DMS 273 (cell line): ENCODE data around the gene HPCAL1.
"Not testable (repeated sequence)": the region's sequence is repeated elsewhere in the genome, so short reads cannot be mapped to it uniquely, and the experiment has no call there.

ENCODE experiments used
- DNase-seq: peaks from one replicate; lab custom pipeline; 2025; ENCODE audit not compliant: unreplicated experiment; lab: John Stamatoyannopoulos, UW

HPCAL1 gene

DNA sequence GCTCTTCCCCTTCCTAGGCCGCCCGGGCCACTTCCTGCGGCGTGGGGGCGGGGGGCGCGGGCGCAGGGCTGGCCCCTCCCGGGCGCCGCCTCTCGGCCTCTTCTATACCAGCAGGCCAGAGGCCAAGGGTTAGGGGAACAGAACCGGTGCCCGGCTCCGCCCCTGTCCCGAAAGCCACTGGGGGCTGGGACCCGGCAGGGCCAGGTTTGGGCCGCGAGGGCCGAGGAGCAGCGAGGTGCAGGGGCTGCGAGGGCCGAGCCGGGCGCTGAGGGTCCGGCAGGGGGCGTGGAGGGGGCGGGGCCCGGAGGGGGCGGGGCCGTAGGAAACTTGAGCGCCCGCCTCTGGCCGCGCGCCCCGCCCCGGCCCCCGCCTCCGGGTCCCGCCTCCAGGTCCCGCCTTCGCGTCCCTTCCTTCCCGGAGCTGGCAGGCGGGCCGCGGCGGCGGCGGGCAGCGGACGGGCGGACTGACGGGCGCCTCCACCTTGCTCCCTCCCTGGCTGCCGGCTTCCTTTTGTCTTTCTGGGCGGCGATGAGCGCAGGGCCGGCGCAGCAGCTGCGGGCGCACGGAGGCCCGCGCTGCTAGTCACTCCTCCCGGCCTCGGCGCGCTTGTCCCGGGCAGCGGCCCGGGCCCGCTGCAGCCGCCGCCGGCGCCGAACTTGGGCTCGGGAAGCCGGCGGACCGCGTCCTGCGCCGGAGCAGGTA is at the start of gene HPCAL1:
HPCAL1 (plus strand) TSS at position 426 of the 702 bp plus-strand sequence. CDS start 116,854 bp downstream, outside the sequence.
- peak; percentile 97 for DNase-seq

GRCh38 chr2:10253596-10254372 is 48.9 kb upstream of the HPCAL1 start:
- no peak for DNase-seq

DNA sequence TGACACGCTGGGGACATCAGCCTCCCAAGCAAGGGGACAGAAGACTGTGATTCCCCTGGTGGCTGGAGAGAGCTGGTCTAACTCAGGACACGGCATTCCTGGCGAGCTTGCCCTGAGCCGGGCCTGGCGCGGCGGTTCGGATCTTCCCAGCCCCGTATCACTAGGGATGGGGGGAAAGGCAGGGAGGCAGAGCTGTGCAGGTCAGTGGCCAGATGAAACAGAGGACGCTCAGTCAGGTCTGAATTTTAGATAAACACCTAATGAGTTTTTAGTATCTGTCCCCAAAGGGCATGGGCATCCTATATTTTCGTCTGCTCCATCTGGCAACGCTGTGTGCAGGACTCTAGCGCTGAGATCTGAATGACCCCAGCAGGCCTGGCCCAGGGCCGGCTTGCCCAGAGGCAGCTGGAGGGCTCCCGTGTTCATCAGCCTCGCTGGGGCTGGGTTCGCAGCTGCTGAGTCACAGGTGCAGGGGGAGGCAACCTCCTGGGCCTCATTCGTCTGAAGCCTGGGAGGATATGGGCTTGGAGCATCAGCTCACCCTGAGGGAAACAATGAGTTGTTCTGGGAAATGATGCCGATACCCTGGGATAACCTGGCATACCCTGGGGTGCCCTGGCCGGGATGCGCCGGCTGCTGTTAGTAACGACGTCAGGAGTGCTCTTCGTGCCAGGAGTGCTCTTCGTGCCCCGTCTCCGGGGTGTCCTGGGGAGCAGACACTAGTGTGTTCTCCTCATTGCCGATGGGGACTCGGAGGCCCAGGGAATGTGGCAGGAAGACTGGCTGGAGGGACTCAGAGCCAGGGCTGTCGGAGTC is 48.1 kb upstream of the HPCAL1 start:
- DNase-seq, result no peak

DNA sequence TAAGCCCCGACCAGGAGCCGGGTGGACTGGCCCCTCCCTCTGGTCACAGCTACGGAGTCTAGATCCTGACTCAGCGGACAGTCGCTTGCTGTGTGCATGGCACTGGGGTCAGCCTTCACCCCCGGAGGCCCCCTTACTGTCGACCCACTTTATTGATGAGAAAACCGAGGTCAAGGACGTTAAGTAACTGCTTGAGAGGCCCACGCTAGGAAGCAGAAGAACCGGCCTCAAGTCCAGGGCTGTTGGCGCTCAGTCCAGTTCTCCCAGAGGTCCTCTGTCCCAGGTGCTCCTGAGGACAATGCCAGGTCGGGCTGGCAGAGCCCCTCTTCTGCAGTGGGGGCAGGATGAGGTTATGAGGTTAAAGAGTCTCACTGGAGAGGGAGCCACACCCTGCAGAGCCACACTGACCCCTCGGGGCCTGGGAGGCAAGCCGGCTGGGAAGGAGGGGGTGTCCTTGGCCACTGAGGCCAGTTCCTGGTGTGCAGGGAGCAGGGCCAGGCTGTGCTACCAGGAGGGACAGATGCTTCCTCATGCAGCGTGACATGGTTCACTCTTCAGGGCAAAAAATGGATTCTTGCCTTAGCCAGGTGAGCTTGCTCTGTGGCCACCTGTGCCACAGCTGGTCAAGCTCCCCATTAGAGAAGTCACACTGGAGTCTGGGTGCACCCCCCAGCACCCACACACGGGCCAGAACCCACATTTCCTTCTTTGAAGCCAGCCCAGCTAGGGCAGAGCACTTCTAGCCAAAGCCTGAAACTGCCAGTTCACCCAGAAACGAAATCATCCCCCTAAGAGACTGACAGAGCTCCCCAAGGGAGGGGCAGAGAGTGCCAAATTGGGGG is 47.3 kb upstream of the HPCAL1 start:
- no peak for DNase-seq

DNA sequence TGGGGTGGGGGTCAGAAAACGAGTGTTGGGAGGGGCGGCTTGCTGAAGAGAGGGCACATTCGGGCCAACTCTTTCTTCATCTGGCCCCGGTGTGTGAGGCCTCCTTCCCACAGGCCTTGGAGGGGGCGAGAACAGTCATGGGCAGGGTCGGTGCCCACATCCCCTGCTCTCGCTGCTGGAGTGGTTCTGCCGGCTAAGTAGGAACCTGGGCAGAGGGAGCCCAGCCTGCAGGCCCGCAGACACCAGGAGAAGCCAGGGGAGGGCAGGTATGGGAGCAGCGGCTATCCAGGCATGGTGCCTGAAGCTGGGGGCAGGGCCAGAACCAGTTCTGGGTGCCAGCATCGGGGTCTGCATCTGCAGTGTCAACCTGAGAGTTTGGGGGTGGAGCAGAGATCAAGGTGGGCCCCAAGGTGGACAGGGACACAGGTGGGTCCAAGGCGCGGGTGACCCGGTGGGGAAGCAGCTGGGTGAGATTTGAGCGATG is 46.6 kb upstream of the HPCAL1 start:
- no peak for DNase-seq

- no peak for DNase-seq
These were observed 46.1 kb upstream of the HPCAL1 start for GRCh38 chr2:10256515-10257031.

GRCh38 chr2:10257036-10257435 is 45.7 kb upstream of the HPCAL1 start:
- DNase-seq, result no peak

DNA sequence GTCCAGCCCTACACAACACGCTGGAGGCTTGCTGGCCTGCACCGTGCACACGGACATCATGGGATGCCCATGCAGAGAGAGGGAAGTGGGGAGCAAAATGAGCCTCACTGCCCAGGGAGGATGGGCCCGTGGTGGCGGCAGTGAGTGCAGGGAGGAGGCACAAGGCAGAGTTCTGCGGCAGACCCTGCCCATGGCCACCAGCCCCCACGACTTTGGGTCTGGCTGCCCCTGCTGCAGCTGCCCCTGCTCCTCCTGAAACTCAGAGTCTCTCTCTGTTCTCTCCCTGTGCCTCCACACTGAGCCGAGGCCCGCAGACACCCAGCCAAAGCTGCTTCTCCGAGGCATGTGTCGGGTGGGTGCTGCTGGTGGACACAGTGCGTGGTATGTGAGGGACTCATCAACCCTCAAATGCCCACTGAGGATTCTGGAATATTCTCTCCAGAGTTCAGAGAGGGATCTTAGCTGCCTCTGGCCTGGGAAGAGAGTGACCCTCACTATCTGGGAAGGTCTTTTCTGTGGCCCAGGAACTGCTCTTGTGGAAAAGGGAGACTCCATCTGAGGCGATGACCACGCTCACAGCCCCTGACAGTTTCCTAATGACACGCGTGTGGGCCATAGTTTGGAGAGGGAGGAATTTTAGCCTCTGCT is 45.1 kb upstream of the HPCAL1 start:
- DNase-seq, result no peak

DNA sequence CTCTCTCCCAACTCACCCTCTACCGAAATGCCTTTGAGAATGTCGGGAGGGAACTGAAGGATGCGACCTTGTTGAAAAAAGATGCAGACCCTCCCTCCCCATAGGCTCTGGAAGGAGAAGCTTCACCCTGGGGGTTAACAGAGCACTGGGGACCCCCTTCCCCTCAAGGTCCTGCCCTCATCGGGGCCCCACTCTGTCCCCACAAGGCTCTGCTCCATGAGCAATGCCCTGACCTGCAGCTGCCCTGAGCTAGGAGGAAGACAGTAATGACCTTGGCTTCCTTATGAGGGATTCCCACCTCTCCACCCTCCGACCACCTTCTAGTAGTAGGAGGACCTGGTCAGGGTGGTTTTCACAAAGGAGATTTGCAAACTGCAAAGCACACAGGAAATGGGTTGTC is 44.4 kb upstream of the HPCAL1 start:
- no peak for DNase-seq

DNA sequence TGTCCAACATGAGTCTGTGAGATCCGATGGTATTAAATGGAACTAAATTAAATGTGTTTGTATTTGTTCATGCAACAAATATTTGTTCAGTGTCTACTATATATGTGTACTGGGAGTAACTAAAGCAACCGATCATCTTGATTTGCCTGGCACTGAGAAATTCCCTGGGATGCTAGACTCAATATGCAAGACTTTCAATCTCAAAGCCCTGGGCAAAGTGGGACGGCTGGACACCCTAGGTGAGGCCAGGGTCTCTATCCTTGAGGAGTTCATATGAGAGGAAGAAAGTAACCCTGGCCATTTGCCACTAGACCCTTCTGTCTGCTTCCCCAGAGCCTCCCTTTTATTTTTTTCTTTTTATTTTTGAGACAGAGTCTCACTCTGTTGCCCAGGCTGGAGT is 44.0 kb upstream of the HPCAL1 start:
- DNase-seq, result no peak

DNA sequence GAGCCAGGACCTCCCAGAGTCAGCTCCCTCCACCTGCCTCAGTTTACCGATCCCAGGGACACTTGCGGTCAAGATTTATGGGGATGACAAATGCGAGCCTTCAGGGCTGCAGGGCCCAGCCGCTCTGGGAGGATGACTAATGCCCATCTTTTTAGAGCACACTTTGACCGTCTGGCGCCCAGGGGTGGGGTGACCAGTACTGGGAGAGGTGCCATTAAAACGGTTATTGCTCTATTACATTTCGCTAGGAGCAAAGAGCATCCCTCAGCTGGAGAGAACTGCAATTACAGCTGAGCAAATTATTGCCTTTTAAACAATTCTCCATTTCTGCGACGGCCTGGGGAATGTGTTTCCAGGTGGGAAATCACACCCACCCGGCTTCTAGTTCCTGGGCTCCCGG is 42.6 kb upstream of the HPCAL1 start:
- no peak for DNase-seq

DNA sequence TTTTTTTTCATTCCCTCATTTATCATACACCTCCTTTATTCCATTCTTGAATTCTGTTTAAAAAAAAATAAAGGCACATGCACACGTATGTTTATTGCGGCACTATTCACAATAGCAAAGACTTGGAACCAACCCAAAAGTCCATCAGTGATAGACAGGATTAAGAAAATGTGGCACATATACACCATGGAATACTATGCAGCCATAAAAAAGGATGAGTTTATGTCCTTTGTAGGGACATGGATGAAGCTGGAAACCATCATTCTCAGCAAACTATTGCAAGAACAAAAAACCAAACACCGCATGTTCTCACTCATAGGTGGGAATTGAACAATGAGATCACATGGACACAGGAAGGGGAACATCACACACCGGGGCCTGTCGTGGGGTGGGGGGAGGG is 39.2 kb upstream of the HPCAL1 start:
- DNase-seq, result not testable (repeated sequence)

- no peak for DNase-seq
These were observed 38.0 kb upstream of the HPCAL1 start for GRCh38 chr2:10264506-10265328.

DNA sequence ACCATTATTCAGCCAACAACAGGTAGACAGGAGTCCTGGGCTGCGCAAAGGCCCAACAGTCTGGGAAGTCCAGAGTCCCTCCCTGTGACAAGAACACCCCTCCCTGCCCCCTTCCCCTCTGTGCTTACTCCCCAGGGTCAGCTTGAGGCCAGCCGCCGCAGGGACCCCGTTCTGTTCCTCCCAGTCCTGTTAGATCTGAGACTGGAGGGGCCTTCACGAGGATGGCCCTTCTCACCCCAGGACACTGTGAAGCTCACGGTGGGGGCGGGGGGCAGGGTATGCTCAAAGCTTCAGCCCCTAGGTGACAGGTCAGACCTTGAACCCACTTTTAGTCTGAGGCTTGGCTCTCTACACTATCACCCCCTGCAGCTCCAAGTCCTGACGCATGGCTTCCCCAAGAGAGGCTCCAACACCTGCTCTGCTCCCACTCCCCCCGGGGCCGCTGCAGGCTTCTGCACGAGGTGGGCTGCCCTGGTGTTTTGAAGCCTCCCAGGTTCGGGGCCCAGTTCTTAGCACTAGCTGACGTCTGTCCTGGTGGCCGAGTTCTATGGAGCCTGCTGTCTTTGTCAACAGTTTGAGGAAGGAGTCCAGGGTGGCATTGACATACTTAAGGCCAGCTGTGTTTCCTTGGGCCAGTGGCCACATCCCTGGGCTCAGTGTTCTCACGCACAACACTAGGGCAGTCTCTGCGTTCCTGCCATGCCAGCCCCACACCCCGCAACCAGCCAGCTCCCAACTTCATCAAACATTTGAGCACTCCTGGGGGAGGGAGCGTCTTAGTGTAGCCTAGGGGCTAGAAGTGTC is 37.2 kb upstream of the HPCAL1 start:
- DNase-seq, result no peak

DNA sequence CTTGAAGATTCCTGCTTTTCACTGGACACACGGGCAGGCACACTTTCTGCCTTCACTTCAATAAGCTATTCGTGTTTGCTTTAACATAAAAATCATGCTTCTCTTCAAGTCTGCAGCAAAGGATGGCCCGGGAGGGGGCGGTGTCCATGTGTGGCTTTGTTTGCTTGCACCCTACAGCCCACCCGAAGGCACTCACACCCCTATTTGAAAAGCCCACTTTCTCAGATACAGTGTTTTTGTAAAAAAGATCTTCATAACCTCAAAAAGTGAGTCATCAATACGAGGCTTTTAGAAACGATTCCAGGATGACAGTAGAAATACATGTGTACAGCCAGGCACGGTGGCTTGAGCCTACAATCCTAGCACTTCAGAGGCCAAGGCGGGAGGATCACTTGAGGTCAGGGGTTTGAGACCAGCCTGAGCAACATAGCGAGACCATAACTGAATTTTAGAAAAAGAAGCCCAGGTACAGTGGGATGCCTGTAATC is 36.5 kb upstream of the HPCAL1 start:
- no peak for DNase-seq

- DNase-seq, result no peak
These were observed 35.7 kb upstream of the HPCAL1 start for GRCh38 chr2:10267036-10267435.

DNA sequence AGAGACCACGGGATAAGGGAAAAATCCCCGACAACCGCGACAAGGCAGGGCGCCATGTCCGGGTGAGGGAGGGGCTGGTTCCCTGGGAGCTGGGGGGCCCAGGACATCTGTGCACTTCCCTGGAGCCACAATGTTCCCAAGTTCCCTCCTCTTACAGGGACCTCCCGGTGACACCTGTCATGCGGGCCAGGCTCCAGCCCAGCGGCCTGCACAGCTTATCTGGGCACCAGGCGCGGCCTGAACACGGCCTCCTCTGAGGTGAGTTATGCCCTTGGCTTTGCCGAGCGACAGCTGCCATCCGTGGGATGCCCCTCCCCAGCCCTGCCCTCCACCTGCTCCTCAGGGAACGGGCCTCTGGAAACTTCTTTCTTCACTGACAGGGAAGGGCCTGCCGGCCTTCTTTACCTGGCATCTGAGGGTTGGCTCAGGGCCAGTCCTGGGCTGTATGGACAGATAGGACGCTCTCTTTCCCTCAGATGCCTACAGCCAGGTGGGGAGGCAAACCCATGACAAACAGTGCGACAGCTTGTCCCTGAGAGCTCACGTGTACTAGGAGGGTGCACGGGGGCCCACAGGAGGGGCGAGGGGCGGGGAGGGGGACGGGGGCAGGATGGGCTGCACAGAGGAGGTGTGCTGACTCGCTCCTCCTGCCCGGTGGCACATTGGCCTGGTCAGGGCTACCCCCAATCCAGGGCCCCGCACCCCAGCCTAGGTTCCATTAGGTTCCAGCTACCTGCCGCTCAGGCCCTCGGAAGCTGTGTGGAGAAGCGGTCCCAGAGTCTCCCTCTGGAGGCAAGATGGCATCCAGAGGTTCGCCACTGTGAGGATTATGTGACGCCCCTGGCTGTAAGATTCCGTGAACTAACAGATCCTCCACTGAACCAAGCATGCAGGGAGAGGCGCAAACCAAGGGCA is 34.9 kb upstream of the HPCAL1 start:
- DNase-seq, result peak; percentile 50
